OCI-LY1 (cell line): ENCODE data around the gene POLR2J.
A peak's percentile ranks its signal among the peaks of the same experiment; 100 is the strongest.
"Not testable (repeated sequence)": the region's sequence is repeated elsewhere in the genome, so short reads cannot be mapped to it uniquely, and the experiment has no call there.

Source experiments
- H2AFZ ChIP-seq: fragments of 200-600 bp; sonication (generic), shearing (Covaris generic); 2 replicates; pipeline ENCODE4 v1.6.0; 2014; ENCODE audit warnings: antibody characterized with exemption, mild to moderate bottlenecking, low read length
- H3F3A ChIP-seq: fragments of 200-600 bp; sonication (generic), shearing (Covaris generic); 2 replicates; pipeline ENCODE4 v1.6.0; 2014; ENCODE audit warnings: mild to moderate bottlenecking, antibody characterized with exemption, low read length, moderate library complexity; ENCODE audit not compliant: insufficient read depth
- H3K27ac ChIP-seq: fragments of 200-600 bp; sonication (generic); 2 replicates; pipeline ENCODE4 v1.5.1; 2014; ENCODE audit warnings: low read length, mixed run types, mild to moderate bottlenecking, low read depth; ENCODE audit not compliant: poor library complexity, severe bottlenecking
- H3K27me3 ChIP-seq: fragments of 200-600 bp; sonication (generic); 2 replicates; pipeline ENCODE4 v1.6.0; 2014; ENCODE audit warnings: antibody characterized with exemption, mild to moderate bottlenecking, low read length, moderate library complexity; ENCODE audit not compliant: insufficient read depth
- H3K36me3 ChIP-seq: fragments of 200-600 bp; sonication (generic); 2 replicates; pipeline ENCODE4 v1.6.1; 2014; ENCODE audit warnings: mild to moderate bottlenecking, antibody characterized with exemption, low read length, moderate library complexity, mixed read lengths; ENCODE audit not compliant: insufficient read depth
- H3K4me1 ChIP-seq: fragments of 200-600 bp; sonication (generic); 2 replicates; pipeline ENCODE4 v1.5.1; 2014; ENCODE audit warnings: mild to moderate bottlenecking, low read length, moderate library complexity; ENCODE audit not compliant: insufficient read depth, severe bottlenecking
- H3K4me2 ChIP-seq: fragments of 200-600 bp; sonication (generic), shearing (Covaris generic); 2 replicates; pipeline ENCODE4 v1.6.1; 2014; ENCODE audit warnings: low read length
- H3K4me3 ChIP-seq: fragments of 200-600 bp; sonication (generic); 2 replicates; pipeline ENCODE4 v1.5.1; 2014; ENCODE audit warnings: low read length, low read depth, mild to moderate bottlenecking, mixed read lengths; ENCODE audit not compliant: poor library complexity, severe bottlenecking
- H3K79me2 ChIP-seq: fragments of 200-600 bp; shearing (Covaris generic); 2 replicates; pipeline ENCODE4 v1.6.1; 2016; ENCODE audit warnings: mixed run types, low read length, mixed read lengths; ENCODE audit not compliant: insufficient read depth
- H3K9ac ChIP-seq: fragments of 200-600 bp; sonication (generic), shearing (Covaris generic); 2 replicates; pipeline ENCODE4 v1.6.1; 2014; ENCODE audit warnings: mild to moderate bottlenecking, low read length, mixed read lengths
- H3K9me2 ChIP-seq: fragments of 200-600 bp; sonication (generic), shearing (Covaris generic); 2 replicates; pipeline ENCODE4 v1.6.1; 2014; ENCODE audit warnings: low read depth, mild to moderate bottlenecking, low read length, mixed read lengths
- H3K9me3 ChIP-seq: fragments of 200-600 bp; shearing (Covaris generic); 2 replicates; pipeline ENCODE4 v1.6.1; 2014; ENCODE audit warnings: low read length, mixed read lengths
- H4K20me1 ChIP-seq: fragments of 200-600 bp; sonication (generic), shearing (Covaris generic); 2 replicates; pipeline ENCODE4 v1.6.0; 2016; ENCODE audit warnings: mild to moderate bottlenecking, low read length; ENCODE audit not compliant: insufficient read depth

The POLR2J gene

DNA sequence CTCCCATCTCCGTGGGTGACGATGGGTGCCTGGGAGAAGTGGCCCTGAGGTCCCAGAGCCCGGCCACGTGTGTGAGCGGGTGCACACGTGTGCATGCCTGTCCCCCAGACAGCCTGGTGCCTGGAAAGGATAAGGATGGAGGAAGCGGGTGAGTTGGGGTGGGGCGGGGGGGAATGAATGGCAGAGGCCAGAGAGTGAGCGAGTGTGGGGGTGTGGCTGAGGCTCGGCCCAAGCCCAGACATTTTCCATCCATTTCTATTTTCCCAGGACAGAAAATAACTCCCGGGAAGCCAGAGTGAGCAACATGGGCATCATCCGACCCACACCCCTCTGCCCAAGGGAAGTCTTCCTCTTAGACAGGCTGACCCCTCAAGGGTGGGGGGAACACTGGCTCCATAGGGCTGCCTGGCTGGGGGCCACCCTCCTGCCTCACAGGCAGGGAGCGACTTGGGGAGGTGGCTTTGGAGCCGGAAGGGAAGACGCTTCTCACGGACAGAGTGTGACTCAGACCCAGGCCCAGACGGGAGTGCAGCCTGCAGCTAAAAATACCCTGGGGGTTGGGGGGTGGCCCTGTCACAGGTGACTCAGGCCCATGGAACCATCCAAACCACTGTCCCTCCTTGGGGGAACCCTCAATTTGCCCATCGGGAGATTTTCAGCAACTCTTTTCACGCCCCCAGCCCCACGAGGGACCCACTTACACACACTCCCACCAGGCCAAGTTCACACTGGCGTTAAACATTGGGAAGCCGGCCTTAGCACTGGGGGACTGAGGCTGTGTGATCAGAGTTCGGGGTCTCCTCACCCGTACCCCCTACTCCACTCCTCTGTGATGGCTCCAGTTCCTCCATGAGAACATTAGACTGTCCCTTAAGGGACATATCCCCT, 26.8 kb upstream of the POLR2J start:
- not testable (repeated sequence) for H4K20me1 ChIP-seq, H3F3A ChIP-seq, H3K4me1 ChIP-seq, H2AFZ ChIP-seq, H3K9me3 ChIP-seq, H3K27ac ChIP-seq, H3K9me2 ChIP-seq, H3K36me3 ChIP-seq, H3K4me3 ChIP-seq, H3K79me2 ChIP-seq, H3K9ac ChIP-seq, H3K27me3 ChIP-seq, H3K4me2 ChIP-seq

DNA sequence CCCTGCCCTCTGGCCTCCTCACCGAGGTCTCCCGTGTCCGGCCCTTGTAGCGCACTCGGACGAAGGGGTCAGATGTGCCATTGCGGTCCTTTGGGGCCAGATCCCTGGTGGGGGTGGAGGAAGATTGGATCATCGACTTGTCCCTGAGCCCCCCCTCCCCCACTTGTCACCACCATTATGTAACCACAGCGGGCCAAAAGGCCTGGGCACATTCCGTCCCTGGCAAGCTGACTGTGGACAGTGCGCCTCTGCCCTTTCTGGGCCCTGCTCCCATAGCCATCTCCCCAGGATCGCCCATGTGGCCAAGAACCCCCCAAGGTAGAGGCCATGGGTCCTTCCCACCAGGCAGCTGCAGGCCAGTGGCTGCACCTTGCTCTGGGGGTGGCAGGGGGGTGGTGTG, 24.4 kb upstream of the POLR2J start:
- H4K20me1 ChIP-seq, H3K4me2 ChIP-seq, H3K4me3 ChIP-seq, H3K4me1 ChIP-seq, H3F3A ChIP-seq, H3K36me3 ChIP-seq, H3K27me3 ChIP-seq, H3K27ac ChIP-seq, H2AFZ ChIP-seq, H3K9me3 ChIP-seq, H3K9me2 ChIP-seq, H3K79me2 ChIP-seq, H3K9ac ChIP-seq: not testable (repeated sequence)

DNA sequence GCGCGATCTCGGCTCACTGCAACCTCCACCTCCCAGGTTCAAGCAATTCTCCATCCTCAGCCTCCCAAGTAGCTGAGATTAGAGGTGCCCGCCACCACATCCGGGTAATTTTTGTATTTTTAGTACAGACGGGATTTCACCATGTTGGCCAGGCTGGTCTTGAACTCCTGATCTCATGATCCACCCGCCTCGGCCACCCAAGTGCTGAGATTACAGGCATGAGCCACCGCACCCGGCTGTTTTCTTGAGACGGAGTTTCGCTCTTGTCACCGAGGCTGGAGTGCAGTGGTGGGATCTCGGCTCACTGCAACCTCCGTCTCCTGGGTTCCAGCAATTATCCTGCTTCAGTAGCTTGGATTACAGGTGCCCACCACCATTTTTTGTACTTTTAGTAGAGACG, 19.6 kb upstream of the POLR2J start:
- H3K9ac ChIP-seq, H3K27me3 ChIP-seq, H3K4me2 ChIP-seq, H3K4me3 ChIP-seq, H3K79me2 ChIP-seq, H4K20me1 ChIP-seq, H3F3A ChIP-seq, H3K27ac ChIP-seq, H3K4me1 ChIP-seq, H2AFZ ChIP-seq, H3K9me3 ChIP-seq, H3K36me3 ChIP-seq, H3K9me2 ChIP-seq: not testable (repeated sequence)

DNA sequence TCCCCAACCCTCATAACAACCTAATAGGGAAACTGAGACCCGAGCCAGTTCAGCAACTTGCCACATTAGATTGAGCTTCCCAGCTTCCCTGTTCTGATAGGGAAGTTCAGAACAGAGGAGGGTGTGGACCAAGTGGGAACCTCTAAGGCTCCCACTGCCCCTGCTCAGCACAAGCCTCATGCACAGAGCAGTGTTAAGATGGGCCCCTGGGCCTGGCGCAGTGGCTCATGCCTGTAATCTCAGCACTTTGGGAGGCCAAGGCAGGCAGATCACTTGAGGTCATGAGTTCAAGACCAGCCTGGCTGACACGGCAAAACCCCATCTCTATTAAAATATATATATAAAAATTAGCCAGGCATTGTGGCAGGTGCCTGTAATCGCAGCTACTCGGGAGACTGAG, 18.6 kb upstream of the POLR2J start:
- H3K27me3 ChIP-seq, H3K4me2 ChIP-seq, H3K79me2 ChIP-seq, H2AFZ ChIP-seq, H3K9ac ChIP-seq, H3K9me2 ChIP-seq, H3K4me3 ChIP-seq, H4K20me1 ChIP-seq, H3K27ac ChIP-seq, H3K36me3 ChIP-seq, H3K4me1 ChIP-seq, H3F3A ChIP-seq, H3K9me3 ChIP-seq: not testable (repeated sequence)

DNA sequence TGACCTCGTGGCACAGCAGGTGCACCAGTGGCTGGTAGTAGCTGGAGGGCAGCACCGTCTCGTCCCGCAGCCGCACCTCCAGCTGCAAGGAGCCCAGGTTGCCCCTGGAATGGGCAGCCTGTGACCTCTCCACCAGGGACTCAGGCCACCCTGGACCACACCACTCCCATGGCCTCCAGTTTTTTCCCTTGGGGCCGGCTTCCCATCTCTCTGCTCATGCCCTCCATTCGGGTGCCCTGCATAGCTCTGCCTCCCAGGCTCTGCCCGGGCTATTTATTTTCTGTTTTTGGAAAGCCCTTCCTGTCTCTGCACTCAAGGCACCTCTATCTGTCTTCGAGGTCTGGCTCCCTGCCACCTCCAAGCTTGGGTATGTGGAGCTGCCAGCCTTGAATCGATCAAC, 18.1 kb upstream of the POLR2J start:
- not testable (repeated sequence) for H3K9me2 ChIP-seq, H3K27ac ChIP-seq, H3K4me3 ChIP-seq, H3K36me3 ChIP-seq, H3K9me3 ChIP-seq, H3K9ac ChIP-seq, H2AFZ ChIP-seq, H4K20me1 ChIP-seq, H3K27me3 ChIP-seq, H3K4me1 ChIP-seq, H3K4me2 ChIP-seq, H3F3A ChIP-seq, H3K79me2 ChIP-seq

DNA sequence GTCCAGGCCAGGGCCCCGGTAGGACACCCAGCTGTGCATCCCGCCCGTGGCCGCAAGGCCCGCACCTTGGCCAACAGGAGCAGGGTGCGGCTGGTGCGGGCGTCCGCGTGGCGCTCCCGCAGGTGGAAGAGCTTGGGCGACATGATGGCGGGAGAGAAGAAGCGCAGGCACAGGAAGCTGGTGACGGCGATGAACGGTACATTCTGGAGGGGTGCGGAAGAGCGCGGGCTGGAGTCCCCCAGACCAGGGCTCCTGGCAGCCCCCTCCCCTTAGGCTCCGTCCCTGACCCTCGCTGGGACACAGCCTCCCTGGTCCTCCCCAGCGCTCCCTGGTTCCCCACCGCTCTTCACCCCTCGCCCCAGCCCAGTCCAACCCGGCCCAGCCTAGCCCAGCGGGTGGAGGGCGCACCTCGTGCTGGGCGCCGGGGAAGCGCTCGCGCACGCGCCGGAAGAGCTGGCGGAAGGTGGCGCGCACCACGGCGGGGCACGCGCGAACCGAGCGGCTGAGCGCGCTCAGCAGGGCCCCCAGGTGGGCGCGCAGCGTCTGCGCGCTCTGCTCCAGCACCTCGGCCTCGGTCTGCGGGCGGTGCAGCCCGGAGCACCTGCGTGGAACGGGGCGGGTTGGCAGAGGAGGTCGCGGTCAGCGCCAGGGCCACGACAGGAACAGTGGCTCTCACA, 15.9 kb upstream of the POLR2J start:
- not testable (repeated sequence) for H2AFZ ChIP-seq, H3K4me2 ChIP-seq, H3K9ac ChIP-seq, H3K9me2 ChIP-seq, H3K4me3 ChIP-seq, H3K27ac ChIP-seq, H3F3A ChIP-seq, H3K79me2 ChIP-seq, H3K9me3 ChIP-seq, H4K20me1 ChIP-seq, H3K27me3 ChIP-seq, H3K36me3 ChIP-seq, H3K4me1 ChIP-seq

DNA sequence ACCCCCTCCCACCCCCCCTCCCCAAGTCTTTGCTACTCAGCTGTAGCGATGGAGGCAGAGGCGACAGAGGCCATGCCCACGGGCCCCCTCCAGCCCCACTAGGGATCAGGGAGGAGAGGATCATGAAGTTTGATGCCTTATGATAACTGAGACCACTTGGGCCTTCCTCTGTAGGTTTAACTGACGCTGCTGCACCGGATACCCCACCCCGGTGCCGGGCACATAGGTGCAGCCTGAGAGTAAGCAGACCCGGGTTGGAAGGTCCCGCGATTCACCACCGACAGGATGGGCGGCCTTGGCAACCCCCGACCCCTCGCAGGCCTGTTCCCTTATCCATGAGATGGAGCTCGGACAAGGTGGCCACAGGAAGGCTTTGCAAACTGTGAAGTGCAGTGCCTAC, 15.3 kb upstream of the POLR2J start:
- H3K4me1 ChIP-seq, H3K27ac ChIP-seq, H4K20me1 ChIP-seq, H3K9me2 ChIP-seq, H3K9me3 ChIP-seq, H3K27me3 ChIP-seq, H3K79me2 ChIP-seq, H3K36me3 ChIP-seq, H3F3A ChIP-seq, H2AFZ ChIP-seq: not testable (repeated sequence)
- Histone ChIP-seq H3K4me3 (peak overlapping the region; percentile 53), H3K9ac (peak overlapping the region; percentile 45; the same call in 1 of the 2 replicates), H3K4me2 (peak overlapping the region; percentile 62; the same call in 1 of the 2 replicates)
